ENCODE measurements around the gene ENKD1. TPM values are rescaled to one million over a fixed set of nuclear protein-coding genes. Genes with fewer than 3 reads are reported as not detected.

ENKD1 gene
- total RNA-seq, 1 donor from 2014 or later: 6.9 TPM

DNA sequence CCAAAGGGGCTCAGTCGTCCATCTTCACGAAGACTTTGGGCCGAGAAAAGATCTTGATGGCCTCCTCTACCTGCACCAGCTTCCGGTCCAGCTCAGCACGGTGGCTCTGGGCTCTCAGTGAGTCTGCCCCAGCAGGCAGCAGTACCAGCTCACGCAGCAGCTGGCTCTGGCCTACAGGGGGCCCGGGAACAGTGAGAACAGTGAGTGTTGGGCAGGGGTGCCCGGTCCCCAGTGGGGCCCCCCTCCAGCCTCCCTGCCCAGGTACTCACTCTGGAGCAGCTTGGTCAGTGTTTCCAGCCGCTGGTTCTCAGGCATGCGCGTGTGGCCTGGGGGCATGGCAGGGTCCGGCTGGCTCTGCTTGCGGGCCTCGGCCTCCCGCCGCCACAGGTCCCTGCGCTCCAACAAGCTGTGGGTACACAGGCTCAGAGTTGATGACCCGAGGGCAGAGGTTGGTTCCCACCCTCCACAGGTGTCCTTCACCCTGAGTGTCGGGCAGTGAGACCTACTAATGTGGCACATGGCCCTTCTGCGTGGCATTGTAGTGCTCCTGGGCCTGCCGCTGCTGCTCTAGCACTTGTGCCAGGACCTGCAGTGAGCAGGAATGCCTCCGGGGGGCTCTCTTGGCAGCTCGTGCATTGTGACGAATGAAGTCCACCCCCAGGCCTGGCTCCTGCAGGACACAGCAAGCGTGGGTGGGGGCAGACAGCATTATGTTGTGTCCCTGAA, 3.2 kb downstream of the ENKD1 start:
- H3K27ac Mint-ChIP-seq: no peak overlapping the region
- H3K4me3 Mint-ChIP-seq: peak overlapping the region; percentile 55
- no peak overlapping the region for H3K27ac ChIP-seq
- H3K4me2 ChIP-seq: no peak overlapping the region
- no peak overlapping the region for H3K9ac ChIP-seq
- H3K27me3 ChIP-seq: peaks cover 8% of the 10 kb centered on the region
- H4K20me1 ChIP-seq (ENCODE audit: low read depth): peaks cover 67% of the 10 kb centered on the region
- H3K9me3 ChIP-seq (ENCODE audit: low read depth): no peaks in the 10 kb centered on the region
- H3K36me3 ChIP-seq: no peaks in the 10 kb centered on the region
- DNase-seq (ENCODE audit: low spot score): peak; percentile 55
- peaks cover 10% of the 10 kb centered on the region for H3K36me3 Mint-ChIP-seq
- H3K9me3 Mint-ChIP-seq: no peaks in the 10 kb centered on the region
- H3K4me1 ChIP-seq: peaks cover 22% of the 10 kb centered on the region
- H3F3A ChIP-seq (ENCODE audit: low read depth): peaks cover 33% of the 10 kb centered on the region
- H3K79me2 ChIP-seq (ENCODE audit: low read depth): peaks cover 8% of the 10 kb centered on the region
- peaks cover 27% of the 10 kb centered on the region for H3K4me1 Mint-ChIP-seq
- H2AFZ ChIP-seq (replicated peaks): no peak overlapping the region
- no peak overlapping the region for H3K4me3 ChIP-seq
- peaks cover 3% of the 10 kb centered on the region for H3K27me3 Mint-ChIP-seq (ENCODE audit: insufficient read depth, low read depth)
- peak; percentile 47 for TF ChIP-seq CTCF (IDR thresholded peaks at IDR 0.05)
- TF ChIP-seq EZH2 (IDR thresholded peaks at IDR 0.05): no peak

DNA sequence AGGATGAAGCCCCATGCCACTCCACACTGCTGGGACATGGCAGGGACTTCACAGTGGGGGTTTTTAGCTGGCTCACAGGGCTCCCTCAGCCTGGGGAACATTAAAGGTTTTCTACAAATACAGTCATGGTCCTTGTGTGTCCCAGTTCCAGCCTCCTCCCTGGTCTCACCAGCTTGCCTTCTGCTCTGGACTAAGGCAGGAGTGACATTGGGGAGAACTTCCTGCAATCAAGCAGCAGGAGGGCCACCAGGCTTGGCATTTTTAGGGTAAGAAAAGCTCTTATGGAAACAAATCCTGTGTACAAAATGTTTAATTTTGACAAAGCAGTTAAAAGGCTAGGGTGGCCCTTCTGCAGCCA, 3.9 kb downstream of the ENKD1 start:
- Mint-ChIP-seq H3K4me1 (peaks cover 27% of the 10 kb centered on the region), H3K9me3 (no peaks in the 10 kb centered on the region), H3K36me3 (peaks cover 10% of the 10 kb centered on the region), H3K27me3 (ENCODE audit: insufficient read depth, low read depth) (peaks cover 3% of the 10 kb centered on the region), H3K27ac (no peak overlapping the region), H3K4me3 (peak overlapping the region; percentile 55)
- Histone ChIP-seq H3K4me3 (no peak overlapping the region), H3K27me3 (peaks cover 8% of the 10 kb centered on the region), H2AFZ (replicated peaks) (no peak overlapping the region), H3K4me1 (peaks cover 21% of the 10 kb centered on the region), H4K20me1 (ENCODE audit: low read depth) (peaks cover 68% of the 10 kb centered on the region), H3K9me3 (ENCODE audit: low read depth) (no peaks in the 10 kb centered on the region), H3K4me2 (no peak overlapping the region), H3K27ac (no peak overlapping the region), H3K36me3 (no peaks in the 10 kb centered on the region), H3K9ac (no peak overlapping the region), H3K79me2 (ENCODE audit: low read depth) (peaks cover 8% of the 10 kb centered on the region), H3F3A (ENCODE audit: low read depth) (peaks cover 28% of the 10 kb centered on the region)
- TF ChIP-seq CTCF (IDR thresholded peaks at IDR 0.05) (no peak), EZH2 (IDR thresholded peaks at IDR 0.05) (no peak), EZH2phosphoT487 (IDR thresholded peaks at IDR 0.05) (no peak)
- no peak for DNase-seq (ENCODE audit: low spot score)

GRCh38 chr16:67661886-67662652, 4.5 kb downstream of the ENKD1 start:
- Mint-ChIP-seq H3K27ac (no peak overlapping the region), H3K4me3 (peak overlapping the region; percentile 94), H3K27me3 (ENCODE audit: insufficient read depth, low read depth) (peaks cover 1% of the 10 kb centered on the region), H3K4me1 (peaks cover 25% of the 10 kb centered on the region), H3K36me3 (peaks cover 10% of the 10 kb centered on the region), H3K9me3 (no peaks in the 10 kb centered on the region)
- Histone ChIP-seq H3K79me2 (ENCODE audit: low read depth) (peaks cover 8% of the 10 kb centered on the region), H3K4me3 (peak overlapping the region; percentile 77), H3K27ac (no peak overlapping the region), H3F3A (ENCODE audit: low read depth) (peaks cover 24% of the 10 kb centered on the region), H3K9me3 (ENCODE audit: low read depth) (no peaks in the 10 kb centered on the region), H3K27me3 (peaks cover 6% of the 10 kb centered on the region), H3K9ac (no peak overlapping the region), H3K4me2 (peak overlapping the region; percentile 79), H4K20me1 (ENCODE audit: low read depth) (peaks cover 64% of the 10 kb centered on the region), H2AFZ (replicated peaks) (no peak overlapping the region), H3K36me3 (no peaks in the 10 kb centered on the region), H3K4me1 (peaks cover 16% of the 10 kb centered on the region)
- no peak for TF ChIP-seq CTCF (IDR thresholded peaks at IDR 0.05)
- no peak for TF ChIP-seq EZH2 (IDR thresholded peaks at IDR 0.05)
- no peak for DNase-seq (ENCODE audit: low spot score)
